ENCODE data around the gene EIF3CL. TPM values are rescaled to one million over a fixed set of nuclear protein-coding genes. Genes with fewer than 3 reads are reported as not detected.
"Not testable (repeated sequence)": the region's sequence is repeated elsewhere in the genome, so short reads cannot be mapped to it uniquely, and the experiment has no call there.

Gene EIF3CL
- total and polyA plus RNA-seq, 2 of the 8 experiments (the other 6 are each of a cell fraction or from before 2014, with no cell fraction given), result 210 TPM; not detected in 1

- POLR2A ChIA-PET (ENCODE audit: partially characterized antibody), result not testable (repeated sequence)
- CTCF ChIA-PET (ENCODE audit: partially characterized antibody), result interaction anchor here (0.9 kb wide), 2 partner anchors 8 to 13 kb away, joined by 3 to 6 read pairs; no protein-coding TSS in a partner anchor
Observed at GRCh38 chr16:28330232-28330631, 73.4 kb downstream of the EIF3CL start.

More at GRCh38 chr16:28330232-28330631, 73.4 kb downstream of the EIF3CL start:
- H2BK5ac ChIP-seq (ENCODE audit: low read depth, low read length); H4K91ac ChIP-seq (replicated peaks; ENCODE audit: insufficient read length, low read length); H3K4me1 ChIP-seq (replicated peaks in 1 of 4; ENCODE audit: control insufficient read depth in 3 of 4, insufficient read depth in 4 of 4, low read length in 3 of 4); FAIRE-seq; H4K5ac ChIP-seq (ENCODE audit: insufficient read length, low read depth, low read length); H3K4me3 ChIP-seq (ENCODE audit: extremely low read depth in 1 of 4, insufficient read depth in 2 of 4, low read depth in 3 of 4, low read length in 4 of 4); H3K4ac ChIP-seq (replicated peaks; ENCODE audit: insufficient read length, low read depth, low read length); H2AK5ac ChIP-seq (ENCODE audit: low read depth, low read length); H3K79me1 ChIP-seq (ENCODE audit: low read depth, low read length); H3K36me3 ChIP-seq (ENCODE audit: control insufficient read depth in 2 of 4, insufficient read depth in 4 of 4, low read length in 3 of 4); H2BK20ac ChIP-seq (ENCODE audit: low read length); H4K20me1 ChIP-seq (replicated peaks in 1 of 2; ENCODE audit: control insufficient read depth in 1 of 2, insufficient read depth in 2 of 2, low read length in 2 of 2); H3K56ac ChIP-seq (replicated peaks; ENCODE audit: insufficient read length, low read depth, low read length); H3K27ac ChIP-seq (ENCODE audit: low read depth, low read length); H3K4me2 ChIP-seq (ENCODE audit: insufficient read depth in 1 of 2, low read depth in 2 of 2, low read length in 2 of 2); H2BK15ac ChIP-seq (ENCODE audit: low read length); H3K23ac ChIP-seq (ENCODE audit: insufficient read length); H3K23me2 ChIP-seq (ENCODE audit: low read depth, low read length); H4K8ac ChIP-seq (ENCODE audit: extremely low read depth, insufficient read depth, low read length); H3K9ac ChIP-seq (replicated peaks in 1 of 4; ENCODE audit: extremely low read depth in 1 of 4, low read depth in 3 of 4, low read length in 3 of 4); H2AFZ ChIP-seq (ENCODE audit: low read length); H2BK120ac ChIP-seq (replicated peaks; ENCODE audit: low read depth, low read length); H3K9me3 ChIP-seq (ENCODE audit: insufficient read depth in 2 of 2, low read depth in 1 of 2, low read length in 1 of 2); H3K79me2 ChIP-seq (ENCODE audit: control insufficient read depth in 1 of 2, insufficient read depth in 2 of 2, low read length in 2 of 2); H2BK12ac ChIP-seq (ENCODE audit: low read depth, low read length); H3K18ac ChIP-seq (ENCODE audit: extremely low read depth, low read length); H3K14ac ChIP-seq (ENCODE audit: insufficient read length); H3K27me3 ChIP-seq (replicated peaks in 1 of 4; ENCODE audit: control insufficient read depth in 3 of 4, extremely low read depth in 1 of 4, insufficient read depth in 3 of 4, low read length in 3 of 4): not testable (repeated sequence)
- peak in 1 of 2 experiments; percentile 77 for DNase-seq (ENCODE audit: low read depth in 1 of 2, low spot score in 2 of 2)
- WGBS, 2 experiments (ENCODE audit: extremely low coverage in 1 of 2, insufficient coverage in 1 of 2, insufficient read length in 1 of 2, insufficient replicate concordance in 2 of 2, low coverage in 1 of 2, low lambda C conversion rate in 2 of 2, missing lambda C conversion rate in 1 of 2), result 21% methylated on average over 7 of the region's 9 CpGs; no CpG with 5 or more reads in 1 of the 2 experiments
- TF ChIP-seq TAF1 (IDR thresholded peaks at IDR 0.05; ENCODE audit: low read depth, low read length) (0 out of 2 replicates have a peak, but pooled peaks have one; percentile 20), USF2 (IDR thresholded peaks at IDR 0.05; ENCODE audit: low read length) (peak; percentile 78), ATF3 (IDR thresholded peaks at IDR 0.05; ENCODE audit: insufficient read depth, low read depth, low read length) (0 out of 2 replicates have a peak, but pooled peaks have one; percentile 28)
